HepG2 (cell line): ENCODE data around the gene EFNA2. TPM values are rescaled to one million over a fixed set of nuclear protein-coding genes. Genes with fewer than 3 reads are reported as not detected.

ENCODE experiments used
- ATAC-seq: fragments of 200-7000 bp; cut with Tn5 transposase; 3 replicates; pipeline ENCODE4 v1.9.1; 2020; ENCODE audit warnings: mild to moderate bottlenecking, moderate library complexity
- BruUV-seq: library from RNA; stranded (reverse); fragments of 400-500 nt; replicated peaks from 2 replicates; lab custom pipeline; 2021; lab: Mats Ljungman, UMichigan
- CTCF ChIA-PET: fragments of 300-600 bp; formaldehyde crosslinking; extraction: SDS; loops from one replicate; lab custom pipeline; 2021; ENCODE audit warnings: low total read pairs, inconsistent platforms, low intra/inter-chr PET ratio; lab: Yijun Ruan, JAX
- POLR2A ChIA-PET: fragments of 350-600 bp; sonication (Branson Sonifier 250); formaldehyde crosslinking; loops from one replicate; lab custom pipeline; 2020; ENCODE audit warnings: antibody characterized with exemption, inconsistent platforms; lab: Yijun Ruan, JAX
- DNase-seq: peaks from one replicate; pipeline ENCODE4 v3.0.0-alpha.2; 2015; ENCODE audit warnings: low spot score
- FAIRE-seq: peaks from 3 replicates; lab custom pipeline; 2011; peaks lifted over from hg19 to GRCh38; lab: Jason Lieb, UNC
- H2AFZ ChIP-seq: one replicate; pipeline ENCODE4 v1.6.1; 2011; ENCODE audit warnings: low read length, inconsistent platforms
- H3K27ac ChIP-seq: fragments of 300-600 bp; 3 replicates; pipeline ENCODE4 v1.8.0; 2011; ENCODE audit warnings: mixed run types, mild to moderate bottlenecking, mixed read lengths, low read length, inconsistent platforms; ENCODE audit not compliant: insufficient read depth; ENCODE audit errors: extremely low read length
- H3K27me3 ChIP-seq, 2 experiments: fragments of 200-600 bp in 1 of 2; 2 replicates in 1 of 2; 3 replicates in 1 of 2; pipeline versions ENCODE4 v1.6.0 to v1.8.0; 2011; ENCODE audit warnings: low read length in 2 of 2, mild to moderate bottlenecking in 2 of 2, moderate library complexity in 2 of 2, inconsistent platforms in 1 of 2; ENCODE audit not compliant: insufficient read depth in 2 of 2, control insufficient read depth in 1 of 2
- H3K36me3 ChIP-seq, 2 experiments: fragments of 200-600 bp in 1 of 2; replicated peaks in 1 of 2; 2 replicates in 1 of 2; 3 replicates in 1 of 2; pipeline versions ENCODE4 v1.5.1 to v1.8.0; 2011; ENCODE audit warnings: low read length in 2 of 2, inconsistent platforms in 1 of 2; ENCODE audit not compliant: insufficient read depth in 2 of 2, control insufficient read depth in 1 of 2
- H3K4me1 ChIP-seq: 2 replicates; pipeline ENCODE4 v1.5.1; 2012; ENCODE audit warnings: low read length, inconsistent platforms; ENCODE audit not compliant: insufficient read depth
- H3K4me2 ChIP-seq: 2 replicates; pipeline ENCODE4 v1.6.0; 2011; ENCODE audit warnings: low read depth, low read length, inconsistent platforms
- H3K4me3 ChIP-seq, 3 experiments: fragments of 200-600 bp in 1 of 3; sonication (generic), shearing (Covaris generic) in 1 of 3; replicated peaks in 1 of 3; 2 replicates each; pipeline ENCODE4 v1.5.1; 2011 to 2016; ENCODE audit warnings: low read length in 3 of 3, inconsistent platforms in 2 of 3, low read depth in 2 of 3, mild to moderate bottlenecking in 2 of 3, control low read depth in 1 of 3, mixed read lengths in 1 of 3; ENCODE audit not compliant: insufficient read depth in 1 of 3
- H3K79me2 ChIP-seq: one replicate; pipeline ENCODE4 v1.6.1; 2011; ENCODE audit warnings: low read length, inconsistent platforms; ENCODE audit not compliant: insufficient read depth
- H3K9ac ChIP-seq: 2 replicates; pipeline ENCODE4 v1.6.0; 2011; ENCODE audit warnings: mild to moderate bottlenecking, low read depth, low read length, inconsistent platforms; ENCODE audit not compliant: insufficient read depth
- H3K9me3 ChIP-seq: 2 replicates; pipeline ENCODE4 v1.5.1; 2012; ENCODE audit warnings: mild to moderate bottlenecking, low read length
- H4K20me1 ChIP-seq: 2 replicates; pipeline ENCODE4 v1.6.0; 2011; ENCODE audit warnings: inconsistent platforms, mild to moderate bottlenecking, low read length, moderate library complexity; ENCODE audit not compliant: insufficient read depth
- ADNP ChIP-seq: sonication (generic); formaldehyde crosslinking; IDR thresholded peaks from 2 replicates; pipeline ENCODE4 v1.4.0; 2020; ENCODE audit warnings: missing genetic modification reagents
- ARHGAP35 ChIP-seq: sonication (generic); formaldehyde crosslinking; IDR thresholded peaks from 2 replicates; pipeline ENCODE4 v1.9.0; 2022; ENCODE audit warnings: mild to moderate bottlenecking, inconsistent platforms, moderate library complexity, missing genetic modification reagents, borderline replicate concordance
- ARNTL ChIP-seq: sonication (generic); formaldehyde crosslinking; IDR thresholded peaks from 2 replicates; pipeline ENCODE4 v1.4.0; 2020; ENCODE audit warnings: mild to moderate bottlenecking, missing genetic modification reagents
- FOXC1 ChIP-seq: sonication (generic); formaldehyde crosslinking; IDR thresholded peaks from 2 replicates; pipeline ENCODE4 v1.8.0; 2022; ENCODE audit warnings: mild to moderate bottlenecking, missing genetic modification reagents, borderline replicate concordance
- GABPA ChIP-seq, 2 experiments: IDR thresholded peaks; 2 replicates each; pipeline ENCODE4 v1.6.1; 2011 to 2016; ENCODE audit warnings: low read depth in 2 of 2, low read length in 1 of 2, missing biosample characterization in 1 of 2, missing genetic modification characterization in 1 of 2
- HNRNPLL ChIP-seq: fragments of 200-400 bp; formaldehyde crosslinking; IDR thresholded peaks from 2 replicates; pipeline ENCODE4 v1.6.1; 2017; ENCODE audit warnings: mild to moderate bottlenecking, low read depth, low read length; ENCODE audit not compliant: poor library complexity, severe bottlenecking
- IRF2 ChIP-seq: IDR thresholded peaks from 2 replicates; pipeline ENCODE4 v1.6.1; 2018; ENCODE audit warnings: missing genetic modification reagents, missing compliant biosample characterization
- KDM1A ChIP-seq: IDR thresholded peaks from 2 replicates; pipeline ENCODE4 v1.6.1; 2016; ENCODE audit warnings: missing compliant biosample characterization
- MTA1 ChIP-seq: sonication (generic); formaldehyde crosslinking; IDR thresholded peaks from 2 replicates; pipeline ENCODE4 v1.4.0; 2020; ENCODE audit warnings: missing genetic modification reagents, mild to moderate bottlenecking, borderline replicate concordance
- NFKB2 ChIP-seq: sonication (generic); formaldehyde crosslinking; IDR thresholded peaks from 2 replicates; pipeline ENCODE4 v1.4.0; 2020; ENCODE audit warnings: missing genetic modification reagents, borderline replicate concordance
- RARA ChIP-seq: IDR thresholded peaks from 2 replicates; pipeline ENCODE4 v1.6.1; 2016; ENCODE audit warnings: missing genetic modification reagents, missing compliant biosample characterization
- RELA ChIP-seq: sonication (generic); formaldehyde crosslinking; IDR thresholded peaks from 2 replicates; pipeline ENCODE4 v1.4.0; 2020; ENCODE audit warnings: missing genetic modification reagents
- XRCC5 ChIP-seq: fragments of 200-400 bp; formaldehyde crosslinking; optimal IDR thresholded peaks from 2 replicates; pipeline ENCODE3; 2017; ENCODE audit warnings: mild to moderate bottlenecking, low read length
- ZMYM3 ChIP-seq: sonication (generic); formaldehyde crosslinking; IDR thresholded peaks from 2 replicates; pipeline ENCODE4 v1.5.1; 2020; ENCODE audit warnings: mild to moderate bottlenecking, missing genetic modification reagents
- ZNF121 ChIP-seq: sonication (generic); formaldehyde crosslinking; IDR thresholded peaks from 2 replicates; pipeline ENCODE4 v1.5.0; 2020; ENCODE audit warnings: mild to moderate bottlenecking, missing genetic modification reagents
- ZNF24 ChIP-seq: fragments of 450-650 bp; IDR thresholded peaks from 2 replicates; pipeline ENCODE4 v1.6.1; 2017; ENCODE audit warnings: antibody characterized with exemption, mild to moderate bottlenecking
- ZNF768 ChIP-seq: sonication (generic); formaldehyde crosslinking; IDR thresholded peaks from 2 replicates; pipeline ENCODE4 v1.4.0; 2020; ENCODE audit warnings: missing genetic modification reagents
- ZSCAN25 ChIP-seq: sonication (generic); formaldehyde crosslinking; IDR thresholded peaks from 2 replicates; pipeline ENCODE4 v1.8.0; 2022; ENCODE audit warnings: mild to moderate bottlenecking, missing genetic modification reagents
- WGBS: methylation state at CpG from one replicate; pipeline ENCODE4 v1.1.6; 2017; ENCODE audit warnings: low lambda C conversion rate; 5-methylcytosine and 5-hydroxymethylcytosine counted together
- in situ Hi-C: cut with HindIII; loops from 2 replicates; pipeline ENCODE4 v1.10.0; 2017; ENCODE audit warnings: low pct_unique_long_range_greater_than_20kb; ENCODE audit not compliant: extremely low pct_ligation_motif_present
- intact Hi-C: fragments of 100-400 bp; cut with micrococcal nuclease; formaldehyde crosslinking; loops from one replicate; pipeline ENCODE4 v1.10.0; 2022; ENCODE audit not compliant: unreplicated experiment
- polyA plus RNA-seq, 8 experiments: library from polyadenylated mRNA; depleted of rRNA in 3 of 8; stranded (reverse) in 7 of 8; unstranded in 1 of 8; fragments of >200 nt; fragmentation: Illumina TruSeq in 4 of 8; extraction: Trizol in 4 of 8; gene quantifications; 2 replicates each; pipeline versions ENCODE4 v1.2.1 to v1.2.3, GENCODE V29; 2011 to 2016; ENCODE audit warnings: low read depth in 4 of 8, missing spikeins in 1 of 8, mixed read lengths in 1 of 8; ENCODE audit not compliant: insufficient read depth in 1 of 8
- total RNA-seq, 5 experiments: library from RNA; depleted of rRNA; stranded (reverse); fragments of >200 nt; fragmentation: Illumina TruSeq; extraction: Trizol; gene quantifications; 2 replicates each; pipeline ENCODE4 v1.2.3, GENCODE V29; 2016; ENCODE audit warnings: low read depth in 1 of 5

EFNA2 gene
- total and polyA plus RNA-seq, 2 of the 13 experiments (the other 11 are each of a cell fraction or from before 2014, with no cell fraction given) = 6.0 to 9.9 TPM

- TF ChIP-seq ZNF768 (CRISPR knock-in tag) (peak; percentile 13; the same call in 1 of the 2 replicates), IRF2 (CRISPR knock-in tag) (no peak), ZNF24 (peak; percentile 90), ZMYM3 (CRISPR knock-in tag) (peak; percentile 51), XRCC5 (peak; percentile 7), ADNP (CRISPR knock-in tag) (peak; percentile 44; the same call in 1 of the 2 replicates), ARNTL (no peak), RARA (CRISPR knock-in tag) (0 out of 2 replicates have a peak, but pooled peaks have one; percentile 38), MTA1 (CRISPR knock-in tag) (peak; percentile 51; the same call in 1 of the 2 replicates), ZNF121 (CRISPR knock-in tag) (peak; percentile 55; the same call in 1 of the 2 replicates), NFKB2 (CRISPR knock-in tag) (peak; percentile 45; the same call in 1 of the 2 replicates), HNRNPLL (peak; percentile 23), RELA (CRISPR knock-in tag) (no peak), KDM1A (no peak), ARHGAP35 (CRISPR knock-in tag) (no peak), ZSCAN25 (CRISPR knock-in tag) (peak; percentile 96), GABPA (IDR thresholded peaks at IDR 0.05; ENCODE audit: low read depth, low read length) (no peak), GABPA (CRISPR knock-in tag; IDR thresholded peaks at IDR 0.05; ENCODE audit: low read depth) (no peak), FOXC1 (CRISPR knock-in tag) (0 out of 2 replicates have a peak, but pooled peaks have one; percentile 45)
- TF ChIP-seq, all 625 proteins: peak for 12
- Histone ChIP-seq H3K4me2 (peak overlapping the region; percentile 25), H3K79me2 (no peaks in the 10 kb centered on the region), H3K27ac (no peak overlapping the region), H4K20me1 (no peaks in the 10 kb centered on the region), H3K9ac (no peak overlapping the region), H2AFZ (no peak overlapping the region), H3K4me1 (peaks cover 56% of the 10 kb centered on the region), H3K9me3 (no peaks in the 10 kb centered on the region), H3K4me3 (peak overlapping the region in 1 of 3 experiments; percentile 44; a peak in 1 of 6 replicates), H3K27me3 (peaks cover 8 to 53% of the 10 kb centered on the region in 2 experiments), H3K36me3 (no peaks in the 10 kb centered on the region)
- ChIA-PET POLR2A (interaction anchor here (1.2 to 1.5 kb wide), 4 partner anchors 10 to 45 kb away, joined by 3 to 7 read pairs (median 4); partner anchors contain the start of gene CIRBP), CTCF (no interaction called here)
- WGBS = 37% methylated on average over 27 of the region's 32 CpGs
- DNase-seq (no peak), FAIRE-seq (no peak), ATAC-seq (no peak)
- intact Hi-C loops (loop anchor here (2.0 kb wide), 1 partner anchor 35 kb away; no protein-coding TSS in a partner anchor), in situ Hi-C loops (no loop called here)
- no TSS peak for BruUV-seq
Measured at GRCh38 chr19:1313695-1314613, 28.3 kb downstream of the EFNA2 start.
